Activated naive CD8-positive, alpha-beta T cell treated with anti-CD3 and anti-CD28 coated beads, Interleukin-2, amount 50 U/mL, for 16 hours (primary cell): ENCODE data around the gene PRODH2.
"Not testable (repeated sequence)": the region's sequence is repeated elsewhere in the genome, so short reads cannot be mapped to it uniquely, and the experiment has no call there.

Experiments used
- DNase-seq: peaks from one replicate; pipeline ENCODE4 v3.0.0-alpha.2; 2020; ENCODE audit warnings: low read depth, low spot score

PRODH2 gene

GRCh38 chr19:35843676-35844481 is 31.2 kb upstream of the PRODH2 start:
- DNase-seq = no peak

- DNase-seq = no peak
Measured at GRCh38 chr19:35842666-35843272, 30.1 kb upstream of the PRODH2 start.

- no peak for DNase-seq
Measured at GRCh38 chr19:35841961-35842595, 29.4 kb upstream of the PRODH2 start.

- not testable (repeated sequence) for DNase-seq
Measured at GRCh38 chr19:35836096-35836495, 23.5 kb upstream of the PRODH2 start.

- DNase-seq = no peak
Measured at GRCh38 chr19:35833972-35834371, 21.3 kb upstream of the PRODH2 start.

- no peak for DNase-seq
Measured at GRCh38 chr19:35832054-35832453, 19.4 kb upstream of the PRODH2 start.

GRCh38 chr19:35830986-35831385 is 18.3 kb upstream of the PRODH2 start:
- no peak for DNase-seq

GRCh38 chr19:35828692-35829301 is 16.2 kb upstream of the PRODH2 start:
- no peak for DNase-seq

- no peak for DNase-seq
Measured at GRCh38 chr19:35824150-35824549, 11.5 kb upstream of the PRODH2 start.

- DNase-seq = no peak
Measured at GRCh38 chr19:35822579-35822978, 9.9 kb upstream of the PRODH2 start.

- no peak for DNase-seq
Measured at GRCh38 chr19:35818445-35818844, 5.8 kb upstream of the PRODH2 start.

- DNase-seq = no peak
Measured at GRCh38 chr19:35816846-35817245, 4.2 kb upstream of the PRODH2 start.

- no peak for DNase-seq
Measured at GRCh38 chr19:35816262-35816661, 3.6 kb upstream of the PRODH2 start.

GRCh38 chr19:35813043-35813890 is 622 bp upstream of the PRODH2 start:
- DNase-seq = no peak

GRCh38 chr19:35811317-35812219 is 1.1 kb downstream of the PRODH2 start:
- no peak for DNase-seq

- DNase-seq = no peak
Measured at GRCh38 chr19:35807633-35808032, 5.0 kb downstream of the PRODH2 start.

GRCh38 chr19:35806597-35806996 is 6.0 kb downstream of the PRODH2 start:
- DNase-seq = no peak

- DNase-seq = no peak
Measured at GRCh38 chr19:35805526-35806102, 7.0 kb downstream of the PRODH2 start.

- no peak for DNase-seq
Measured at GRCh38 chr19:35801828-35802227, 10.8 kb downstream of the PRODH2 start.

GRCh38 chr19:35797663-35798062 is 15.0 kb downstream of the PRODH2 start:
- no peak for DNase-seq
